Cardiac muscle cell (in vitro differentiated cells and primary cell): Measurements from ENCODE around the gene TUBG1. TPM values are rescaled to one million over a fixed set of nuclear protein-coding genes. Genes with fewer than 3 reads are reported as not detected.

Experiments used
- DNase-seq, 2 donors: peaks; one replicate each; pipeline versions ENCODE4 v3.0.0 to v3.0.0-alpha.2; 2010 to 2017; ENCODE audit warnings: low read depth in 1 of 2, low spot score in 1 of 2
- H3K27ac ChIP-seq: fragments of 200-600 bp; sonication (generic); 2 replicates; pipeline ENCODE4 v1.5.1; 2016
- H3K27me3 ChIP-seq: fragments of 200-600 bp; sonication (generic); 2 replicates; pipeline ENCODE4 v1.6.0; 2016; ENCODE audit warnings: control low read depth
- H3K36me3 ChIP-seq: fragments of 200-600 bp; sonication (generic); 2 replicates; pipeline ENCODE4 v1.5.1; 2016; ENCODE audit warnings: control low read depth
- H3K4me1 ChIP-seq: fragments of 200-600 bp; sonication (generic); 2 replicates; pipeline ENCODE4 v1.8.1; 2017; ENCODE audit warnings: low read depth, mild to moderate bottlenecking, mixed run types
- H3K4me3 ChIP-seq: fragments of 200-600 bp; sonication (generic); 2 replicates; pipeline ENCODE4 v1.5.1; 2016; ENCODE audit warnings: mild to moderate bottlenecking
- H3K9me3 ChIP-seq: fragments of 200-600 bp; sonication (generic); 2 replicates; pipeline ENCODE4 v1.5.1; 2017; ENCODE audit warnings: low read depth, mild to moderate bottlenecking, control low read depth
- CTCF ChIP-seq: IDR thresholded peaks from 2 replicates; pipeline ENCODE4 v1.5.1; 2012; ENCODE audit warnings: low read depth, mild to moderate bottlenecking, low read length
- polyA plus RNA-seq: library from polyadenylated mRNA; unstranded; fragments of >200 nt; fragmentation: Nextera tagmentation; extraction: Ambion mirVana; gene quantifications from 2 replicates; pipeline ENCODE4 v1.2.1, GENCODE V29; 2016
- total RNA-seq: library from RNA; depleted of rRNA; stranded (reverse); fragments of >200 nt; gene quantifications from 2 replicates; pipeline ENCODE4 v1.2.3, GENCODE V29; 2016

TUBG1 gene
- total and polyA plus RNA-seq, 2 experiments from 2014 or later = 97.2 to 177 TPM

- no peak for TF ChIP-seq CTCF
- no peak for DNase-seq
- H3K4me1 ChIP-seq = peaks cover 12% of the 10 kb centered on the region
- no peaks in the 10 kb centered on the region for H3K27me3 ChIP-seq
- H3K4me3 ChIP-seq = peak overlapping the region; percentile 67
- H3K9me3 ChIP-seq = no peaks in the 10 kb centered on the region
- no peak overlapping the region for H3K27ac ChIP-seq
- H3K36me3 ChIP-seq = peaks cover 4% of the 10 kb centered on the region
These were observed 45.9 kb upstream of the TUBG1 start for GRCh38 chr17:42563543-42563942.

- H3K4me1 ChIP-seq = peaks cover 12% of the 10 kb centered on the region
- no peak for DNase-seq
These were observed 45.5 kb upstream of the TUBG1 start for GRCh38 chr17:42563950-42564349.

DNA sequence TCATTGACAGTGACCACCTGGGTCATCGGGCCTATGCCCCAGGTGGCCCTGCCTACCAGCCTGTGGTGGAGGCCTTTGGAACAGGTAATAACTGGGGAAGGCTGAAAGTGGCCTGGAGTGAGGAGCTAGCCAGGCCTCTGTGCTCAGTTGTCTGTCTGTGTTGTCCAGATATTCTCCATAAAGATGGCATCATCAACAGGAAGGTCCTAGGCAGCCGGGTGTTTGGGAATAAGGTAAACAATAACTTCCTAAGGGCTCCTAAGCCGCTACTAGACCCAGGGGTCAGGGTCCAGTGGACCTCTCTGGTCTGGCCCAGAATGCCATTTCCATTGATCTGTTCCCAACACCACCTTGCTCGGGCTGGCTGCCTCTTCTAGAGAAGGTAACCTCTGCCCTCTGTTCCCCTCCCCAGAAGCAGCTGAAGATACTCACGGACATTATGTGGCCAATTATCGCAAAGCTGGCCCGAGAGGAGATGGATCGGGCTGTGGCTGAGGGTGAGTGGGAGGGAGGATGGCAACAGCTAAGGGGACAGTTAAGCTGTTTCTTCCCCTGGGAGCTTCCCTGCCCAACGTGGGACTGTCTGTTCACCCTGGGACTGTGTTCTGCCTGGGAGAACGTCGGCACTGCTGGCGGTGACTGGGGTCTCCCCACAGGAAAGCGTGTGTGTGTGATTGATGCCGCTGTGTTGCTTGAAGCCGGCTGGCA lies 44.5 kb upstream of the TUBG1 start:
- no peaks in the 10 kb centered on the region for H3K27me3 ChIP-seq
- no peak for TF ChIP-seq CTCF
- peaks cover 12% of the 10 kb centered on the region for H3K4me1 ChIP-seq
- no peak for DNase-seq
- no peaks in the 10 kb centered on the region for H3K9me3 ChIP-seq
- H3K36me3 ChIP-seq = peaks cover 16% of the 10 kb centered on the region
- no peak overlapping the region for H3K27ac ChIP-seq
- H3K4me3 ChIP-seq = no peak overlapping the region

More at GRCh38 chr17:42563950-42564349, 45.5 kb upstream of the TUBG1 start:
- Histone ChIP-seq H3K4me3 (no peak overlapping the region), H3K36me3 (peaks cover 8% of the 10 kb centered on the region), H3K27ac (no peak overlapping the region), H3K27me3 (no peaks in the 10 kb centered on the region), H3K9me3 (no peaks in the 10 kb centered on the region)
- TF ChIP-seq CTCF = no peak

- Histone ChIP-seq H3K9me3 (no peaks in the 10 kb centered on the region), H3K4me1 (peaks cover 12% of the 10 kb centered on the region), H3K27me3 (no peaks in the 10 kb centered on the region), H3K36me3 (peaks cover 21% of the 10 kb centered on the region), H3K27ac (peak overlapping the region; percentile 78), H3K4me3 (no peak overlapping the region)
- DNase-seq = no peak
- no peak for TF ChIP-seq CTCF
These were observed 43.8 kb upstream of the TUBG1 start for GRCh38 chr17:42565523-42566214.

- H3K27ac ChIP-seq = peak overlapping the region; percentile 78
- no peak for DNase-seq
- no peak for TF ChIP-seq CTCF
These were observed 43.1 kb upstream of the TUBG1 start for GRCh38 chr17:42566215-42566882.

More at GRCh38 chr17:42566215-42566882, 43.1 kb upstream of the TUBG1 start:
- Histone ChIP-seq H3K27me3 (no peaks in the 10 kb centered on the region), H3K4me1 (peaks cover 12% of the 10 kb centered on the region), H3K36me3 (peaks cover 23% of the 10 kb centered on the region), H3K9me3 (no peaks in the 10 kb centered on the region), H3K4me3 (peak overlapping the region; percentile 71)
